Testis (tissue), 2 donors: ENCODE measurements around the gene TNFRSF6B.

Source experiments
- CTCF ChIP-seq, 3 experiments: fragments of 450-650 bp in 2 of 3; fragments of 200-600 bp in 1 of 3; sonication (generic) in 1 of 3; IDR thresholded peaks; one replicate each; pipeline ENCODE4 v1.5.1; 2016 to 2019; ENCODE audit warnings: antibody characterized with exemption in 3 of 3, mild to moderate bottlenecking in 2 of 3, moderate library complexity in 1 of 3
- POLR2A ChIP-seq: fragments of 450-650 bp; IDR thresholded peaks from one replicate; pipeline ENCODE4 v1.6.1; 2017; ENCODE audit warnings: antibody characterized with exemption, mild to moderate bottlenecking, moderate library complexity

DNA sequence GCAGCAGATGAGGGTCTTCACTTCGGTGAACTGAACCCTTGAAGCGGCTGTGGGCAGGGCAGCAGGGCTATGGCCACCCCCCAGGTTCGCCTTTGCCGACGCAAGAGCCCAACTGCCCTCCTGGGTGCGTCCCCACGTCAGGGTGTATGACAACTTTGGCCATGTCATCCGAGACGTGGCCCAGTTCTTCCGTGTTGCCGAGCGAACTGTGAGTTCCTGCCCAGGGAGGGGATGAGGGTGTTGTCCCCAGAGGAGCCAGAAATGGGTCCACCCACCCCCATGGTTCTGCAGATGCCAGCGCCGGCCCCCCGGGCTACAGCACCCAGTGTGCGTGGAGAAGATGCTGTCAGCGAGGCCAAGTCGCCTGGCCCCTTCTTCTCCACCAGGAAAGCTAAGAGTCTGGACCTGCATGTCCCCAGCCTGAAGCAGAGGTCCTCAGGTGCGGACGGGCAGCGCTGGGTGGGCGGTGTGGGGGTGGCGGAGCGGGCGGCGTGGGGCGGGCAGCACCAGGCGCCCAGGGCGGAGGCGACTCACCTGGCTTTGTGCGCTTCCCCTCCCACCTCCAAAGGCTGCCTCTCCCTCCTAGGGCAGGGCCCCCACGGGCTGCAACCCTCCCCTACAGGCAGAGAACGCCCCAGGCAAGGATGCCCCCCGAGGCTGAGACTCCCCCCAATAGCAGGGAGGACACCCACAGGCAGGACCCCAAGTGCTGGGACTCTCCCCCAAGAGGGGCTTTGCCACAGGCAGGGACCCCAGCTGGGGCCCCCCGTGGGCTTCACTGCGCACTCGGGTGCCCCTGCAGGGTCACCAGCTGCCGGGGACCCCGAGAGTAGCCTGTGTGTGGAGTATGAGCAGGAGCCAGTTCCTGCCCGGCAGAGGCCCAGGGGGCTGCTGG lies 6.2 kb upstream of the TNFRSF6B start:
- TF ChIP-seq POLR2A (no peak), CTCF (IDR thresholded peaks at IDR 0.05) (no peak)
